Glutamatergic neuron (in vitro differentiated cells): ENCODE data around the gene C19orf85. TPM values are rescaled to one million over a fixed set of nuclear protein-coding genes. Genes with fewer than 3 reads are reported as not detected.
"Not testable (repeated sequence)": the region's sequence is repeated elsewhere in the genome, so short reads cannot be mapped to it uniquely, and the experiment has no call there.

Experiments used
- DNase-seq: peaks from one replicate; pipeline ENCODE4 v3.0.0; 2022
- H3K27ac Mint-ChIP-seq: one replicate; pipeline ENCODE4 v1.8.0; 2020; ENCODE audit warnings: mild to moderate bottlenecking, mixed read lengths, inconsistent platforms; ENCODE audit not compliant: unreplicated experiment
- H3K27me3 Mint-ChIP-seq: one replicate; pipeline ENCODE4 v1.8.0; 2020; ENCODE audit warnings: mild to moderate bottlenecking, moderate library complexity, mixed read lengths, inconsistent platforms; ENCODE audit not compliant: unreplicated experiment
- H3K36me3 Mint-ChIP-seq: one replicate; pipeline ENCODE4 v1.8.0; 2020; ENCODE audit warnings: mild to moderate bottlenecking, mixed read lengths, inconsistent platforms; ENCODE audit not compliant: unreplicated experiment
- H3K4me1 Mint-ChIP-seq: one replicate; pipeline ENCODE4 v1.8.0; 2020; ENCODE audit warnings: mild to moderate bottlenecking, low read depth, mixed read lengths, inconsistent platforms; ENCODE audit not compliant: unreplicated experiment
- H3K4me3 Mint-ChIP-seq: one replicate; pipeline ENCODE4 v1.8.0; 2020; ENCODE audit warnings: mild to moderate bottlenecking, mixed read lengths, inconsistent platforms; ENCODE audit not compliant: unreplicated experiment
- H3K9me3 Mint-ChIP-seq: one replicate; pipeline ENCODE4 v1.8.0; 2020; ENCODE audit warnings: mild to moderate bottlenecking, moderate library complexity, mixed read lengths, inconsistent platforms; ENCODE audit not compliant: unreplicated experiment
- total RNA-seq: library from RNA; stranded (reverse); fragmentation: NEBNext Ultra II Directional; extraction: Animal tissue kit (Norgen Biotek cat#: 25700); gene quantifications from one replicate; pipeline ENCODE4 v1.2.1, GENCODE V29; 2021; ENCODE audit not compliant: unreplicated experiment
- TF ChIP-seq, protein P1 (sequence below): fragments of 200-600 bp; sonication (generic); IDR thresholded peaks from one replicate; pipeline ENCODE4 v1.5.0; 2021; ENCODE audit not compliant: partially characterized antibody, unreplicated experiment

C19orf85 gene
- total RNA-seq, 1 donor from 2014 or later = not detected

DNA sequence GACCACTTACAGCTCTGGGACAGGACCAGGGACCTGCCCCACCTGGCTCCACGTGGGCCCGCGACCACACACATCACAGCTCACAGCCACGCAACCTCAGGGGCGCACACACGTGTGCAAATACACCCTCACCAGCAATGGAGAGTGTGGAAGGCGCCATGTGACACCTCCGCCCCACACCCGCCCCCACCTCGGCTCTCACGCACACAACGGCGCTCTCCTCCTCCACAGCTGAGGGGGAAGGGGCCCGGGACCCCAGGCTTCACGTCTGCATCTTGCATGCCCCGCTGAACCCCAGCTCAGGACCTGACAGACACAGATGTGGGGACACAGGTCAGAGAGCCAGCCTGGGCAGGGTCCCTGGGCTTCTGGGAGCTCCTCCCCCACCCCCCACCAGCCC lies 15.1 kb downstream of the C19orf85 start:
- Mint-ChIP-seq H3K27ac (no peak overlapping the region), H3K27me3 (peaks cover 23% of the 10 kb centered on the region), H3K4me1 (no peaks in the 10 kb centered on the region), H3K4me3 (no peak overlapping the region), H3K36me3 (peaks cover 4% of the 10 kb centered on the region), H3K9me3 (peaks cover 10% of the 10 kb centered on the region)
- DNase-seq = no peak
- TF ChIP-seq, protein P1, sequence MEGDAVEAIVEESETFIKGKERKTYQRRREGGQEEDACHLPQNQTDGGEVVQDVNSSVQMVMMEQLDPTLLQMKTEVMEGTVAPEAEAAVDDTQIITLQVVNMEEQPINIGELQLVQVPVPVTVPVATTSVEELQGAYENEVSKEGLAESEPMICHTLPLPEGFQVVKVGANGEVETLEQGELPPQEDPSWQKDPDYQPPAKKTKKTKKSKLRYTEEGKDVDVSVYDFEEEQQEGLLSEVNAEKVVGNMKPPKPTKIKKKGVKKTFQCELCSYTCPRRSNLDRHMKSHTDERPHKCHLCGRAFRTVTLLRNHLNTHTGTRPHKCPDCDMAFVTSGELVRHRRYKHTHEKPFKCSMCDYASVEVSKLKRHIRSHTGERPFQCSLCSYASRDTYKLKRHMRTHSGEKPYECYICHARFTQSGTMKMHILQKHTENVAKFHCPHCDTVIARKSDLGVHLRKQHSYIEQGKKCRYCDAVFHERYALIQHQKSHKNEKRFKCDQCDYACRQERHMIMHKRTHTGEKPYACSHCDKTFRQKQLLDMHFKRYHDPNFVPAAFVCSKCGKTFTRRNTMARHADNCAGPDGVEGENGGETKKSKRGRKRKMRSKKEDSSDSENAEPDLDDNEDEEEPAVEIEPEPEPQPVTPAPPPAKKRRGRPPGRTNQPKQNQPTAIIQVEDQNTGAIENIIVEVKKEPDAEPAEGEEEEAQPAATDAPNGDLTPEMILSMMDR = no peak

DNA sequence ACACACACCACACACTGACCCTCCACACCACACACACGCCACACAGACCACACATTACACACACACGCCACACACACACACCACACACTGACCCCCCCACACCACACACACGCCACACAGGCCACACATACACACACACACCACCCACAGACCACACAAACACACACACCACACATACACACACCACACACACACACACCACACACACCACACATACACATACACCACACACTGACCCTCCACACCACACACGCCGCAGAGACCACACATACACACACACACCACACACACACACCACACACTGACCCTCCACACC lies 16.4 kb downstream of the C19orf85 start:
- not testable (repeated sequence) for H3K36me3 Mint-ChIP-seq, H3K9me3 Mint-ChIP-seq, H3K27ac Mint-ChIP-seq, H3K4me3 Mint-ChIP-seq, DNase-seq, H3K4me1 Mint-ChIP-seq
- peaks cover 30% of the 10 kb centered on the region for H3K27me3 Mint-ChIP-seq

DNA sequence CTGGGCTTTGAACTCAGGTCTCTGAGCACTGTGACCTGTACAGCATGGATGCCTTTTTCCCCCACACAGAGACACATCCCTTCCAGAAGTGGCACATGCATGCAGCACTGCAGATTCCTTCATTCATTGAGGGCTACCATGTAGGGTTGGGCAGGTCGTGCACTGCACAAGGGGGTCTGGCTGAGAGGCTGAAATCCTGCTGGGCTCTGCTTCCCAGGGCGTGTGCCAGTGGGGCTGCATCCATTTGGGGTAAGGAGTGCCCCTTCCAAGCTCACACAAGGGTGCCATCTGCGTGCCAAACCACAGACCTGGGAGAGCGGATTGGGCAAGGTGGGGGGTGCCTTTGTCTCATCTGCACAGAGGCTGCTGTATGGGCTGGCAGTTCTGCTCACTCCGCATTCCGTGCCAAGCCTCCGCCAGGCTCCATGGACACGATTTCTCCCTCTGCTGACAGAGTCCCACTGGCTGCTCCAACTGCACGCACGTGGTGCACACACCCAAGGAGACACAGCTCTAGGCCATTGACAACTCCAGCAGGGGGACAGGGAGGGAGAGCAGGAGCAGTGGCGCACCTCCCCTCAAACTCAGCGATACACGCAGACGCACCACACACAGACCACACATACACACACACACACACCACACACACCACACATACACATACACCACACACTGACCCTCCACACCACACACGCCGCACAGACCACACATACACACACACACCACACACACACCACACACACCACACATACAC lies 17.0 kb downstream of the C19orf85 start:
- Mint-ChIP-seq H3K27me3 (peaks cover 30% of the 10 kb centered on the region), H3K4me1 (no peaks in the 10 kb centered on the region), H3K27ac (no peak overlapping the region), H3K4me3 (no peak overlapping the region), H3K36me3 (peaks cover 4% of the 10 kb centered on the region), H3K9me3 (peaks cover 6% of the 10 kb centered on the region)
- DNase-seq = peak; percentile 52
- TF ChIP-seq, protein P1 = no peak

DNA sequence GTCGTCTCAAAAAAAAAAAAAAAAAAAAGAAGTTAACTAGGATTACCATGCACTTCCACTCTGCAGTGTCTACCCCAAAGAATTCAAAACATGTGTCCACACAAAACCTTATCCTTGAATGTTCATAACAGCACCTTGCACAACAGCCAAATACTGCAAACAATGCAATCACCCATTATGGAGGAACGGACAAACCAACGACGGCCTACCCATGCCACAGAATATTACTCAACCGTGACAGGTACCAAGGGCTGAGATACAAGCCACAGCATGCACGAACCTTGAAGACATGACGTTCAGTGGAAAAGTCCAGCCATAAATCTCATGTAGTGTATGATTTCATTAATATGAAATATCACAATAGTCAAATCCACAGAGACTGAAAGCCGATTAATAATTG lies 18.5 kb downstream of the C19orf85 start:
- Mint-ChIP-seq H3K4me3 (peak overlapping the region; percentile 52), H3K27me3 (peaks cover 33% of the 10 kb centered on the region), H3K36me3 (peaks cover 9% of the 10 kb centered on the region), H3K9me3 (peaks cover 8% of the 10 kb centered on the region), H3K27ac (no peak overlapping the region), H3K4me1 (peaks cover 6% of the 10 kb centered on the region)
- no peak for DNase-seq
- TF ChIP-seq, protein P1 = no peak

DNA sequence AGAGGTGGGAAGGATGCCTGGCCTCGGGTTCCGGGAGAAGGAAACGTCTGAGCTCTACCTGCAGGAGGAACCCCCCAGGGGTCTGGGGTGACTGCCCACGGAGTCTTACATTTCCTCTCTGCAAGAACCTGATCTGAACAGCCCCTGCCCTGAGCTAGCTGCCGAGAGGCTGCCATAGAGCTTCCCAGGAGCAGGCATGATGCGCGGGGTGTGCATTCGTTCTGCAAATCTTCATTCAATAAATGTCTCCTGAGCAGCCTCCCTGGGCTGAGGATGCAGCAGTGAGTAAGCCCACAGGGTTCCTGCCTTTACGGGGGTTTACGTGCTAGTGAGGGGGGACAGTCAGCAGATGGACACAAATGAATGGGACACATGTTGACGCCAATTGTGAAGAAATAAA lies 19.9 kb downstream of the C19orf85 start:
- Mint-ChIP-seq H3K4me1 (peaks cover 10% of the 10 kb centered on the region), H3K27ac (no peak overlapping the region), H3K9me3 (peaks cover 8% of the 10 kb centered on the region), H3K4me3 (no peak overlapping the region), H3K27me3 (peaks cover 34% of the 10 kb centered on the region), H3K36me3 (peaks cover 13% of the 10 kb centered on the region)
- TF ChIP-seq, protein P1 = no peak
- no peak for DNase-seq
